Activated CD4-positive, alpha-beta memory T cell treated with anti-CD3 and anti-CD28 coated beads, Interleukin-2, amount 10 ng/mL, durations not matched to agents 7 days and 5 days (primary cell): Measurements from ENCODE around the gene KATNAL1. TPM values are rescaled to one million over a fixed set of nuclear protein-coding genes. Genes with fewer than 3 reads are reported as not detected.
"Not testable (repeated sequence)": the region's sequence is repeated elsewhere in the genome, so short reads cannot be mapped to it uniquely, and the experiment has no call there.

ENCODE experiments used
- CTCF ChIA-PET: fragments of 350-600 bp; sonication (Branson Sonifier 250); formaldehyde crosslinking; loops from one replicate; lab custom pipeline; 2021; ENCODE audit warnings: antibody characterized with exemption, inconsistent platforms; lab: Charles Lee
- POLR2A ChIA-PET: fragments of 350-600 bp; sonication (Branson Sonifier 250); formaldehyde crosslinking; loops from one replicate; lab custom pipeline; 2021; ENCODE audit warnings: antibody characterized with exemption; lab: Charles Lee
- DNase-seq: peaks from one replicate; pipeline ENCODE4 v3.0.0-alpha.2; 2020
- H3K27ac Mint-ChIP-seq: one replicate; pipeline ENCODE4 v1.8.0; 2021; ENCODE audit warnings: mild to moderate bottlenecking, mixed read lengths
- H3K27me3 Mint-ChIP-seq: one replicate; pipeline ENCODE4 v1.8.0; 2021; ENCODE audit warnings: mixed read lengths
- H3K36me3 Mint-ChIP-seq: one replicate; pipeline ENCODE4 v1.8.0; 2021; ENCODE audit warnings: low read depth, mixed read lengths
- H3K4me1 Mint-ChIP-seq: one replicate; pipeline ENCODE4 v1.8.0; 2021; ENCODE audit warnings: mixed read lengths
- H3K4me3 Mint-ChIP-seq: one replicate; pipeline ENCODE4 v1.8.0; 2021; ENCODE audit warnings: mild to moderate bottlenecking, mixed read lengths
- H3K9me3 Mint-ChIP-seq: one replicate; pipeline ENCODE4 v1.8.0; 2021; ENCODE audit warnings: mixed read lengths
- total RNA-seq, 2 experiments: library from RNA; stranded (reverse); gene quantifications; one replicate each; pipeline ENCODE4 v1.2.3, GENCODE V29; 2021

The KATNAL1 gene
- total RNA-seq, 2 experiments from 2014 or later: 27.8 to 29.4 TPM

DNA sequence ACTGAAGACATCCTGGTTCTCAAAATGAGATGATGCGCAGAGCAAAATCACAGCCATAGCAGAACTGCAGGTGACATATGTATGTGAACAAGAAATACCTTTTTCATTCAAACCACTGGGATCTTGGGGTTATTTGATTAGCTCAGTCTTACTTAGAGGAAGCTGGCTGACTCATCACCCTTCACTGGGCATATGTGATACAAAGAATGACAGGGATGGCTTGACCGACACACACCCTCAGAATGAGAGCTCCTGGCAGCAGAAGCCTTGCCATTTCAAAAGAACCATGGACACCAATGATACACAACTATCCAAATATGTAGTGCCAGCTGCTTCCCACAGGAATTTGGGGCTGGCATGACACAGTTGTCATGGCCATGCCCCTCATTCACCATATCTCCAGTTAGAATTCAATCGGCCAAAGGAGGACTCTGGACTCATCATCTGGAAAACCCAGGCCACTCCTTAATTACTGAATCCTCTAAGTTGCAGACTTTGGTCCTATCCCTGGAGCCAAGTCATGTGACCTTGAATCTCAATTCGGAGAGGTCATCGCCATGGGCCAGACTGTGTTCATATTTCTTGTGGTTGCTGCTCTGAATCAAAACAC lies 115.8 kb downstream of the KATNAL1 start:
- Mint-ChIP-seq H3K9me3 (no peaks in the 10 kb centered on the region), H3K27ac (no peak overlapping the region), H3K4me3 (no peak overlapping the region), H3K36me3 (no peaks in the 10 kb centered on the region), H3K27me3 (no peaks in the 10 kb centered on the region), H3K4me1 (no peaks in the 10 kb centered on the region)
- CTCF ChIA-PET: interaction anchor here (1.6 kb wide), 1 partner anchor 59 kb away, joined by 5 read pairs; no protein-coding TSS in a partner anchor
- POLR2A ChIA-PET: interaction anchor here (0.6 kb wide), 1 partner anchor 62 kb away, joined by 3 read pairs; no protein-coding TSS in a partner anchor
- DNase-seq: no peak

GRCh38 chr13:30186634-30187415 lies 120.5 kb downstream of the KATNAL1 start:
- Mint-ChIP-seq H3K27ac (no peak overlapping the region), H3K9me3 (peaks cover 5% of the 10 kb centered on the region), H3K4me1 (no peaks in the 10 kb centered on the region), H3K27me3 (no peaks in the 10 kb centered on the region), H3K36me3 (peaks cover 11% of the 10 kb centered on the region), H3K4me3 (no peak overlapping the region)
- CTCF ChIA-PET: no interaction called here
- POLR2A ChIA-PET: no interaction called here
- no peak for DNase-seq

DNA sequence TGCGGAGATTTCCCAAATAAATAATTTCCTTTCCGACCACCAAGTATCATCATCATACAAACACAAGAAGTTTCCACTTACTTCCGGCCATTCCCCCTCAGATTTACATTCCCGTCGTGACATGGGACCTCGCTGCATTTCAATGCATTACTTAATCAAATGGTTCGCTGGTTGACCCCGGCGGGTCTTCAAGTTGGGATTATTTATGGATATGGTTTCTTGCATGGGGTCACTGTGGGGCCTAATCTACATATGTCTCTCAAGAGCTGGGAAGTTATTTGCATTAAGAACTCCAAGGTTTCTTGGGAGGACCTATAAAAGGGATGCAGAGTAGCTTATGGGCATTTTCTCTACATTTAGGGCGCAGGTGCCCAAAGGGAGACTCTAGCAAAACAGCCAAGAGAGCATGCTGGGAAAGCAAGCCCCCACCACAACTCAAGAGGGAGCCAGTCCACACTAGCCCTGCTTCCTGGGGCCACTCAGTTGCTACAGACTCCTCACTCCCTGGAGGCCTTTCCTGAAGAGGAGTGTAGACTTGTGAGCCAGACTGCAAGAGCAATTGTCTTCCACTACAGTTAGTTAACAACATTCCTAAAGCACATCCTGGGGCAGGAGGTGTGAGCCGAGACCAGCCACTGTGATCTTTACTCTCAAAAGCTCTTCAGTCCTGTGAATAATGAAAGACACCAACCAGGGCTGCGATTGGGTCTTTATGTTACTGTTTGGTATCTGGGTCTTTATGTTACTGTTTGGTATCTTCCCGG lies 125.3 kb downstream of the KATNAL1 start:
- CTCF ChIA-PET: interaction anchor here (0.9 to 1.1 kb wide), 2 partner anchors 11 to 13 kb away, joined by 3 read pairs; no protein-coding TSS in a partner anchor
- DNase-seq: no peak
- H3K4me1 Mint-ChIP-seq: no peaks in the 10 kb centered on the region
- H3K9me3 Mint-ChIP-seq: peaks cover 5% of the 10 kb centered on the region
- H3K27ac Mint-ChIP-seq: no peak overlapping the region
- no peak overlapping the region for H3K4me3 Mint-ChIP-seq
- POLR2A ChIA-PET: no interaction called here
- H3K36me3 Mint-ChIP-seq: peaks cover 11% of the 10 kb centered on the region
- H3K27me3 Mint-ChIP-seq: no peaks in the 10 kb centered on the region

DNA sequence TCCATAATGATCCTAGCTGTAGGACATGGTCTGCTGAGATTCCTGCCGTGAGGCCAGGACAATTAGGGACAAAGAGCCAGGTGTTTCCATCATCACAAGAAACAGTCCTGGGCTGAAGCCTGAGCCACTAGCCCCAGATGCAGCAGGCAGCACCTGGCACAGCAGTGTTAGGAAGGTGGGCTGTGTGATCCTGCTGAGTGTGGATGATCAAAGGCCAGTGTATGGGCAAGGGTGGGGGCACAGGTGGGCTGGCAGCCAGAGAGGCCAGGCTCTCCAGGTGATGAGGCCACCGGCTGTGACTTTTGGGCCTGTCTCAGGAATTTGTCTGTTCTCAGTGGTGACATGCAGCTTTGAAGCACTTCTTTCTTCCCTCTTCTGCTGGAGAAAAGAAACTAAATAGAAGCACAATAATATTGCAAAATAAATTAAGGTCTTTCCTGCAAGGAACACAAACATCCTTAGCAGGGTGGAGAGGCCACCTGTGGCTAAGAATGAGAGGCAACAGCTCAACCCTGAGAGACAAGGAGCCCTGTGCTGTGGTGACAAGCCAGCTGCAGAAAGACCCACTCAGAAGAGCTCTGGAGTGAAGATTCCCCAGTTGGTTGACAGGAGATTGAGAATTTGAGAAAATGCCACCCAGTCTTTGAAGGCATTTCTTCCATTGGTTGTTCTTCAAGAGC lies 127.6 kb downstream of the KATNAL1 start:
- Mint-ChIP-seq H3K4me1 (no peaks in the 10 kb centered on the region), H3K36me3 (peaks cover 1% of the 10 kb centered on the region), H3K27me3 (no peaks in the 10 kb centered on the region), H3K4me3 (no peak overlapping the region), H3K9me3 (no peaks in the 10 kb centered on the region), H3K27ac (no peak overlapping the region)
- no peak for DNase-seq
- ChIA-PET CTCF (no interaction called here), POLR2A (no interaction called here)

- Mint-ChIP-seq H3K27me3 (no peaks in the 10 kb centered on the region), H3K9me3 (no peaks in the 10 kb centered on the region), H3K27ac (no peak overlapping the region), H3K4me1 (no peaks in the 10 kb centered on the region), H3K4me3 (no peak overlapping the region), H3K36me3 (no peaks in the 10 kb centered on the region)
- POLR2A ChIA-PET: no interaction called here
- CTCF ChIA-PET: interaction anchor here (1.4 kb wide), 1 partner anchor 10 kb away, joined by 5 read pairs; no protein-coding TSS in a partner anchor
- DNase-seq: no peak
These were observed 128.4 kb downstream of the KATNAL1 start for GRCh38 chr13:30178976-30179375.

DNA sequence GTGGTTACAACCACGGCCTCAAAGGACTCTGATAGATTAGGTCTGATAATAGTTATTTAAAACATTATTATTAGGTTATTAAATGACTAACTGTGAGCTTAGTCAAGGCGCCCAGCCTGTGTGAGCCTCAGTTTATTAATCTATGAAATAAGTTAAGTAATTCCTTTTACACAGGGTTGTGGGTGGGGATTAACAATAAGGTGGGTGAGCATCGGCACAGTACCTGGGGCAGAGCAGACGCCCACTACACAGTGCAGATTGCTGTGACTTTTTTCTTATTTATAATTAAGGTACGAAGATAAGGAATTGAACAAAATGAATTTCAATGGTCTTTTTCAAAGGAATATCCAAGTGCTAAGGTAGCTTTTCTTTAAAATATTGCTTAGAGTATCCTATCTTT lies 132.2 kb downstream of the KATNAL1 start:
- no peak for DNase-seq
- POLR2A ChIA-PET: interaction anchor here (1.0 kb wide), 1 partner anchor 27 kb away, joined by 3 read pairs; no protein-coding TSS in a partner anchor
- H3K27ac Mint-ChIP-seq: no peak overlapping the region
- H3K27me3 Mint-ChIP-seq: no peaks in the 10 kb centered on the region
- H3K36me3 Mint-ChIP-seq: no peaks in the 10 kb centered on the region
- H3K9me3 Mint-ChIP-seq: no peaks in the 10 kb centered on the region
- peaks cover 7% of the 10 kb centered on the region for H3K4me1 Mint-ChIP-seq
- CTCF ChIA-PET: interaction anchor here (1.3 kb wide), 1 partner anchor 60 kb away, joined by 3 read pairs; no protein-coding TSS in a partner anchor
- no peak overlapping the region for H3K4me3 Mint-ChIP-seq

DNA sequence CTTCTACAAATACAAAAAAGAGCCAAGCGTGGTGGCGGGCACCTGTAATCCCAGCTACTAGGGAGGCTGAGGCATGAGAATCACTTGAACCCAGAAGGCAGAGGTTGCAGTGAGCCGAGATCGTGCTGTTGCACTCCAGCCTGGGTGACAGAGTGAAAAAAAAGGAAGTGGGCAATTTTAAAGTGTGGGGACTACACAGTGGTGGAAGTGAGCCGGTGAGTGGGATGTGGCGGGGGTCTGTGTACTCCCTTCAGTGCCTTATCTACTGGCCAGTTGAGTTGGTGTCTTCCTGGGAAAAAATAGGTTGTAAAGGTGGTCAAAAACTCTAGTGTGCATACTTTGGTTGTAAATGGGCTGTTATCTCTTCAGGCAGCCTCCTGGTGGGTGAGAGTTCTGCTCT lies 133.1 kb downstream of the KATNAL1 start:
- H3K4me3 Mint-ChIP-seq, H3K27me3 Mint-ChIP-seq, H3K27ac Mint-ChIP-seq, H3K36me3 Mint-ChIP-seq, POLR2A ChIA-PET, H3K9me3 Mint-ChIP-seq, DNase-seq: not testable (repeated sequence)
- H3K4me1 Mint-ChIP-seq: peaks cover 12% of the 10 kb centered on the region
- CTCF ChIA-PET: interaction anchor here (0.9 kb wide), 1 partner anchor 42 kb away, joined by 3 read pairs; no protein-coding TSS in a partner anchor

- no peak overlapping the region for H3K27ac Mint-ChIP-seq
- no peak for DNase-seq
- no peak overlapping the region for H3K4me3 Mint-ChIP-seq
- no peaks in the 10 kb centered on the region for H3K27me3 Mint-ChIP-seq
- H3K36me3 Mint-ChIP-seq: no peaks in the 10 kb centered on the region
- peaks cover 12% of the 10 kb centered on the region for H3K4me1 Mint-ChIP-seq
- ChIA-PET CTCF (interaction anchor here (0.9 kb wide), 1 partner anchor 41 kb away, joined by 3 read pairs; no protein-coding TSS in a partner anchor), POLR2A (no interaction called here)
- no peaks in the 10 kb centered on the region for H3K9me3 Mint-ChIP-seq
These were observed 134.1 kb downstream of the KATNAL1 start for GRCh38 chr13:30173303-30173610.

- Mint-ChIP-seq H3K4me1 (peaks cover 12% of the 10 kb centered on the region), H3K27ac (no peak overlapping the region), H3K36me3 (no peaks in the 10 kb centered on the region), H3K27me3 (no peaks in the 10 kb centered on the region), H3K4me3 (no peak overlapping the region), H3K9me3 (no peaks in the 10 kb centered on the region)
- CTCF ChIA-PET: no interaction called here
- no peak for DNase-seq
- POLR2A ChIA-PET: no interaction called here
These were observed 134.6 kb downstream of the KATNAL1 start for GRCh38 chr13:30172593-30173302.

DNA sequence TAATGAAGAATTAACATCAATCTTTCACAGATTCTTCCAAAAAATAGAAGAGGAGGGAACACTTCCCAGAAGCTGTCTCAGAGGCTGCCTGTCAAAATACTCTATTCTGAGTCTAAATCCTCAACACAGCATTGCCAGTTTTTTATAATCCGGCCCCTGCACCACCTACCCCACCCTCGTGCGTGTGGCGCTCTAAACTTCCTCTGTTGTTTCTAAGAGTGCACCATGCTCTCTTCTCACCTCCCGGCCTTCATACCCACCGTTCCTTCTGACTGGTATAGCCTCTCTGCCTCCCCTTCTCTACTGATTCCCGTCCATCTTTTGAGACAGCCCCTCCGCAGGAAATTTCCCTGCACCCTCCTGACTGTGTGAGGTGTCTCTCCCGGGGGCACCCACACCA lies 136.8 kb downstream of the KATNAL1 start:
- H3K9me3 Mint-ChIP-seq: no peaks in the 10 kb centered on the region
- POLR2A ChIA-PET: no interaction called here
- DNase-seq: no peak
- H3K36me3 Mint-ChIP-seq: no peaks in the 10 kb centered on the region
- peaks cover 12% of the 10 kb centered on the region for H3K4me1 Mint-ChIP-seq
- CTCF ChIA-PET: no interaction called here
- no peak overlapping the region for H3K4me3 Mint-ChIP-seq
- H3K27ac Mint-ChIP-seq: no peak overlapping the region
- H3K27me3 Mint-ChIP-seq: no peaks in the 10 kb centered on the region

DNA sequence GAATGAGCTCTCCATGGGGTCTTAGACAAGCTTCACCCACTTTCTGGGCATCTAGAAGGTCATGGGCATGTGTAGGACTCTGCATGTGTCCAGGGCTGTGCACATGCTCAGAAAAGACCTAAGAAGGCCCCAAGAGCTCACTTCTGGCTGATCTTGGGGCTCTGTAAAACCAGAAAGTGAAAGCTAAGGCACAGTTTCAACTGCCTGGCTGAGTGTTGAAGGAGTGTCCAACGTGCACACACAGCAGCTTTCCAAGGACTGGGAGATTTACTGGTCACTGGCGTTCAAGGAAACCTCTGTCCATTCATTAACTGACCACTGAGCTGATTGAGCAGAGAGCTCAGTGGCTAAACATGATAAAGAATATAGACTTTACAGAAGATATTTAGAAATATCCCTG lies 137.9 kb downstream of the KATNAL1 start:
- DNase-seq: no peak
- Mint-ChIP-seq H3K27ac (no peak overlapping the region), H3K9me3 (no peaks in the 10 kb centered on the region), H3K36me3 (no peaks in the 10 kb centered on the region), H3K4me1 (peaks cover 12% of the 10 kb centered on the region), H3K4me3 (no peak overlapping the region), H3K27me3 (peaks cover 5% of the 10 kb centered on the region)
- POLR2A ChIA-PET: interaction anchor here (0.6 to 1.3 kb wide), 4 partner anchors 21 to 407 kb away, joined by 3 to 5 read pairs (median 3); no protein-coding TSS in a partner anchor
- CTCF ChIA-PET: interaction anchor here (0.7 to 2.1 kb wide), 3 partner anchors 9 to 54 kb away, joined by 3 to 16 read pairs (median 5); no protein-coding TSS in a partner anchor

GRCh38 chr13:30165796-30166195 lies 141.6 kb downstream of the KATNAL1 start:
- ChIA-PET CTCF (interaction anchor here (1.6 kb wide), 1 partner anchor 34 kb away, joined by 13 read pairs; no protein-coding TSS in a partner anchor), POLR2A (no interaction called here)
- no peak overlapping the region for H3K27ac Mint-ChIP-seq
- H3K36me3 Mint-ChIP-seq: no peaks in the 10 kb centered on the region
- peaks cover 7% of the 10 kb centered on the region for H3K27me3 Mint-ChIP-seq
- peaks cover 9% of the 10 kb centered on the region for H3K4me1 Mint-ChIP-seq
- no peak overlapping the region for H3K4me3 Mint-ChIP-seq
- peaks cover 4% of the 10 kb centered on the region for H3K9me3 Mint-ChIP-seq
- no peak for DNase-seq
